GM21723 (cell line): Measurements from ENCODE around the gene ACSM5.
"Not testable (repeated sequence)": the region's sequence is repeated elsewhere in the genome, so short reads cannot be mapped to it uniquely, and the experiment has no call there.

Experiments used
- ATAC-seq: cut with Tn5 transposase; IDR thresholded peaks from one replicate; pipeline ENCODE4 v1.9.1; 2021; ENCODE audit warnings: mild to moderate bottlenecking, moderate library complexity; ENCODE audit not compliant: unreplicated experiment

Gene ACSM5

GRCh38 chr16:20441859-20442258 is 32.5 kb downstream of the ACSM5 start:
- ATAC-seq = not testable (repeated sequence)

GRCh38 chr16:20446652-20447393 is 37.5 kb downstream of the ACSM5 start:
- not testable (repeated sequence) for ATAC-seq

- ATAC-seq = not testable (repeated sequence)
Measured at GRCh38 chr16:20451364-20451763, 42.0 kb downstream of the ACSM5 start, which contains the start of gene ACSM2A. Gene ACSM2A (plus strand): TSS chr16:20451521. CDS start chr16:20460115, 8,594 bp downstream.

GRCh38 chr16:20453633-20454032 is 44.3 kb downstream of the ACSM5 start:
- not testable (repeated sequence) for ATAC-seq

GRCh38 chr16:20459227-20459626 is 49.9 kb downstream of the ACSM5 start:
- not testable (repeated sequence) for ATAC-seq

- not testable (repeated sequence) for ATAC-seq
Measured at GRCh38 chr16:20460313-20460712, 51.0 kb downstream of the ACSM5 start.

- not testable (repeated sequence) for ATAC-seq
Measured at GRCh38 chr16:20468954-20469353, 59.6 kb downstream of the ACSM5 start.

GRCh38 chr16:20469930-20470329 is 60.6 kb downstream of the ACSM5 start:
- ATAC-seq = not testable (repeated sequence)

GRCh38 chr16:20470732-20471131 is 61.4 kb downstream of the ACSM5 start:
- not testable (repeated sequence) for ATAC-seq

GRCh38 chr16:20477188-20477744 is 67.9 kb downstream of the ACSM5 start:
- ATAC-seq = not testable (repeated sequence)

- ATAC-seq = not testable (repeated sequence)
Measured at GRCh38 chr16:20483989-20484388, 74.7 kb downstream of the ACSM5 start.

- no peak for ATAC-seq
Measured at GRCh38 chr16:20484726-20485125, 75.4 kb downstream of the ACSM5 start.

GRCh38 chr16:20485408-20485807 is 76.1 kb downstream of the ACSM5 start:
- ATAC-seq = no peak
